Muscle layer of duodenum (tissue), 2 donors: Measurements from ENCODE around the gene GALNT9.
A peak's percentile ranks its signal among the peaks of the same experiment; 100 is the strongest.

Source experiments
- H3K27ac ChIP-seq: one replicate; pipeline ENCODE4 v1.7.0; 2013; ENCODE audit warnings: mild to moderate bottlenecking, low read length
- H3K27me3 ChIP-seq: one replicate; pipeline ENCODE4 v1.7.0; 2013; ENCODE audit warnings: low read depth, mild to moderate bottlenecking, control low read depth, low read length
- H3K36me3 ChIP-seq, 2 donors: one replicate each; pipeline ENCODE4 v1.7.0; 2013; ENCODE audit warnings: low read length in 2 of 2, control low read depth in 1 of 2, mild to moderate bottlenecking in 1 of 2; ENCODE audit not compliant: insufficient read depth in 2 of 2, control insufficient read depth in 1 of 2
- H3K4me1 ChIP-seq, 2 donors: one replicate each; pipeline ENCODE4 v1.7.0; 2013; ENCODE audit warnings: low read length in 2 of 2, mild to moderate bottlenecking in 2 of 2, control low read depth in 1 of 2, moderate library complexity in 1 of 2; ENCODE audit not compliant: insufficient read depth in 2 of 2, control insufficient read depth in 1 of 2
- H3K4me3 ChIP-seq, 2 donors: one replicate each; pipeline ENCODE4 v1.7.0; 2013; ENCODE audit warnings: low read length in 2 of 2, low read depth in 1 of 2, mild to moderate bottlenecking in 1 of 2
- H3K9me3 ChIP-seq, 2 donors: one replicate each; pipeline ENCODE4 v1.7.0; 2013; ENCODE audit warnings: low read length in 2 of 2, control low read depth in 1 of 2, mild to moderate bottlenecking in 1 of 2; ENCODE audit not compliant: control insufficient read depth in 1 of 2
- donor health status: healthy.

GALNT9 gene

GRCh38 chr12:132162508-132163031, 166.8 kb downstream of the GALNT9 start:
- Histone ChIP-seq H3K4me1 (peaks cover 0 to 7% of the 10 kb centered on the region in 2 donors), H3K9me3 (no peaks in the 10 kb centered on the region), H3K4me3 (peak overlapping the region in 1 of 2 donors; percentile 35), H3K27me3 (no peaks in the 10 kb centered on the region), H3K27ac (no peak overlapping the region), H3K36me3 (no peaks in the 10 kb centered on the region)

GRCh38 chr12:132161796-132162507, 167.4 kb downstream of the GALNT9 start:
- Histone ChIP-seq H3K27me3 (no peaks in the 10 kb centered on the region), H3K36me3 (peaks cover 0 to 5% of the 10 kb centered on the region in 2 donors), H3K4me3 (peak overlapping the region in 1 of 2 donors; percentile 35), H3K27ac (no peak overlapping the region), H3K4me1 (peaks cover 0 to 7% of the 10 kb centered on the region in 2 donors), H3K9me3 (no peaks in the 10 kb centered on the region)

DNA sequence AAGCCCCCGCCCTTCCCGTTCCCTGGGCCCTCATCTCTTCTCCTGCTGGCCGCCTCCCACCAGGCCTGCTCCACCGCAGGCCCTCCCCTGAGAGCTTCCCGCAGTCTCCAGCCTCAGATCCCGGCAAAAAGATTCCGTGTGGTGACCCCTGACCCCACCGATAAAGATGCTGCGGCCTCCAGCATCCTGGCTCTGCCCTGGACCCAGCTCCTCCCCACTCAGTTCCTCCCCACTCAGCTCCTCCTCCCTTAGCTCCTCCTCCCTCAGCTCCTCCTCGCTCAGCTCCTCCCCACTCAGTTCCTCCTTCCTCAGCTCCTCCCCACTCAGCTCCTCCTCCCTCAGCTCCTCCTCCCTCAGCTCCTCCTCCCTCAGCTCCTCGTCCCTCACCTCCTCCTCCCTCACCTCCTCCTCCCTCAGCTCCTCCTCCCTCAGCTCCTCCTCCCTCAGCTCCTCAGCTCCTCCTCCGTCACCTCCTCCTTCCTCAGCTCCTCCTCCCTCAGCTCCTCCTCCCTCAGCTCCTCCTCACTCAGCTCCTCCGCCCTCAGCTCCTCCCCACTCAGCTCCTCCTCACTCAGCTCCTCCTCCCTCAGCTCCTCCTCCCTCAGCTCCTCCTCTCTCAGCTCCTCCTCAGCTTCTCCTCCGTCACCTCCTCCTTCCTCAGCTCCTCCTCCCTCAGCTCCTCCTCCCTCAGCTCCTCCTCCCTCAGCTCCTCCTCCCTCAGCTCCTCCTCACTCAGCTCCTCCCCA, 168.2 kb downstream of the GALNT9 start:
- no peak overlapping the region for H3K4me3 ChIP-seq
- no peaks in the 10 kb centered on the region for H3K9me3 ChIP-seq
- H3K27me3 ChIP-seq, result no peaks in the 10 kb centered on the region
- peaks cover 0 to 5% of the 10 kb centered on the region in 2 donors for H3K36me3 ChIP-seq
- peaks cover 0 to 7% of the 10 kb centered on the region in 2 donors for H3K4me1 ChIP-seq
- no peak overlapping the region for H3K27ac ChIP-seq

DNA sequence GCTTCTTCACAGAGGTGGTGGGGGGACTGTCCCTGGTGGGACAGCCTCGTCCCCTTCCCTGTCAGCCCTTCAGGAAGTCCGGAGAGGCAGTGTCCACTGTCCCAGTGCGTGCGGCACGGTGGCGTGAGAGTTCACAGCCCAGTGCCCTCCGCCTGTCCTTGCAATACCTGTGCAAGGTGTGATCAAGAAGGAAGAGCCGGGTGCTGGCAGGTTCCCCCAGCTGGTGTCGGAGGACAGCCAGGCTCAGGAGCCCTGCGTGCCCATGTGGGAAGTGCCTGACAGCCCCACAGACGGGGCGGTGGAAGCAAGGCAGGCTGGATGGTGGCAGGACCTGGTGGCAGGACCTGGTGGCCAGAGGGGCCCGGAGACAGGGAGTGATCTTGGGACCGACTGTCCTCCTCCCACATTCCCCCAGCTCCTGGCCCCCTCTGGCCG, 168.8 kb downstream of the GALNT9 start:
- no peak overlapping the region for H3K27ac ChIP-seq
- H3K4me1 ChIP-seq, result peaks cover 0 to 7% of the 10 kb centered on the region in 2 donors
- H3K36me3 ChIP-seq, result peaks cover 0 to 5% of the 10 kb centered on the region in 2 donors
- H3K9me3 ChIP-seq, result no peaks in the 10 kb centered on the region
- H3K27me3 ChIP-seq, result no peaks in the 10 kb centered on the region
- H3K4me3 ChIP-seq, result no peak overlapping the region

- H3K4me1 ChIP-seq, result peaks cover 0 to 7% of the 10 kb centered on the region in 2 donors
- no peaks in the 10 kb centered on the region for H3K27me3 ChIP-seq
- no peak overlapping the region for H3K27ac ChIP-seq
- peaks cover 0 to 5% of the 10 kb centered on the region in 2 donors for H3K36me3 ChIP-seq
- no peak overlapping the region for H3K4me3 ChIP-seq
- H3K9me3 ChIP-seq, result no peaks in the 10 kb centered on the region
These were observed 169.4 kb downstream of the GALNT9 start for GRCh38 chr12:132160016-132160415.

- Histone ChIP-seq H3K4me3 (no peak overlapping the region), H3K4me1 (peaks cover 0 to 7% of the 10 kb centered on the region in 2 donors), H3K27me3 (no peaks in the 10 kb centered on the region), H3K9me3 (no peaks in the 10 kb centered on the region), H3K27ac (no peak overlapping the region), H3K36me3 (peaks cover 0 to 5% of the 10 kb centered on the region in 2 donors)
These were observed 169.8 kb downstream of the GALNT9 start for GRCh38 chr12:132159555-132160003.

- Histone ChIP-seq H3K9me3 (no peaks in the 10 kb centered on the region), H3K36me3 (peaks cover 0 to 5% of the 10 kb centered on the region in 2 donors), H3K4me1 (peaks cover 0 to 9% of the 10 kb centered on the region in 2 donors), H3K4me3 (no peak overlapping the region), H3K27ac (no peak overlapping the region), H3K27me3 (no peaks in the 10 kb centered on the region)
These were observed 170.5 kb downstream of the GALNT9 start for GRCh38 chr12:132158677-132159554.

- H3K4me3 ChIP-seq, result no peak overlapping the region
- no peak overlapping the region for H3K27ac ChIP-seq
- H3K4me1 ChIP-seq, result peaks cover 0 to 7% of the 10 kb centered on the region in 2 donors
- no peaks in the 10 kb centered on the region for H3K27me3 ChIP-seq
- H3K36me3 ChIP-seq, result peaks cover 0 to 5% of the 10 kb centered on the region in 2 donors
- no peaks in the 10 kb centered on the region for H3K9me3 ChIP-seq
These were observed 171.5 kb downstream of the GALNT9 start for GRCh38 chr12:132157733-132158409.

DNA sequence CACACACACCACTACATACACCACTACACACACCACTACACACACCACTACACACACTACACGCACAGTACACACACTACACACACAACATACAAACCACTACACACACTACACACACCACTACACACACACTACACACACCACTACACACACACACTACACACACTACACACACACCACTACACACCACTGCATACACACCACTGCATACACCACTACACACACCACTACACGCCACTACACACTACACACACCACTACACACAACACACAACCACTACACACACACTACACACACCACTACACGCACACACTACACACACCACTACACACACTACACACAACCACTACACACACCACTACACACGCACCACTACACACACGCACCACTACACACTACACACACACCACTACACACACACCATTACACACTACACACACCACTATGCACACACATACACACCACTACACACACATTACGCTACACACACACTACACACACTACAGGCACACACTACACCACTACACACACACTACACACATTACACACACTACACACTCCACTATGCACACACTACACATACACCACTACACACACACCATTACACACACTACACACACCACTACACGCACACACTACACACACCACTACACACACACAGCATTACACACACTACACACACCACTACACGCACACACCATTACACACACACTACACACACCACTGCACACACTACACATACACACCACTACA, 172.6 kb downstream of the GALNT9 start:
- Histone ChIP-seq H3K27me3 (no peaks in the 10 kb centered on the region), H3K9me3 (no peaks in the 10 kb centered on the region), H3K4me3 (no peak overlapping the region), H3K27ac (no peak overlapping the region), H3K36me3 (peaks cover 5 to 9% of the 10 kb centered on the region in 2 donors), H3K4me1 (peaks cover 0 to 5% of the 10 kb centered on the region in 2 donors)
